HL-60/S4 (cell line): ENCODE results near the gene EEA1.

Experiments used
- in situ Hi-C: fragments of 300-500 bp; cut with MboI; formaldehyde crosslinking; loops from 2 replicates; pipeline ENCODE4 v1.14.3; 2022; ENCODE audit warnings: low sequenced_read_pairs

EEA1 gene

GRCh38 chr12:92898755-92899154 is 30.3 kb downstream of the EEA1 start:
- in situ Hi-C loops: no loop called here

DNA sequence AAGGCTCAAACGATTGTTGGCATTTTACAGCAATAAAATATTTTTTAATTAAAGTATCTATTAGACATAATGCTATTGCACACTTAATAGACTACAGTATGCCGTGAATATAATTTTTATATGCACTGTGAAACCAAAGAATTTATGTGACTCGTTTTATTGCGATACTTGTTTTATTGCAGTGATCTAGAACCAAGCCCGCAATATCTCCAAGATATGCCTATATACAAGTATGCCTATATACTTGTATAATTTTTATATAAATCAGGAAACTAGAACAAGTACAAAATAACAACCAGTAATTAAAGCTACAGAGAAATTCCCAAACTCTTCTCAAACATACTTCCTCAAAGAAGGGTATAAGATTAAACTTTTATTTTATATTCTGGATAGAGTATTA is 31.3 kb downstream of the EEA1 start:
- in situ Hi-C loops: no loop called here

DNA sequence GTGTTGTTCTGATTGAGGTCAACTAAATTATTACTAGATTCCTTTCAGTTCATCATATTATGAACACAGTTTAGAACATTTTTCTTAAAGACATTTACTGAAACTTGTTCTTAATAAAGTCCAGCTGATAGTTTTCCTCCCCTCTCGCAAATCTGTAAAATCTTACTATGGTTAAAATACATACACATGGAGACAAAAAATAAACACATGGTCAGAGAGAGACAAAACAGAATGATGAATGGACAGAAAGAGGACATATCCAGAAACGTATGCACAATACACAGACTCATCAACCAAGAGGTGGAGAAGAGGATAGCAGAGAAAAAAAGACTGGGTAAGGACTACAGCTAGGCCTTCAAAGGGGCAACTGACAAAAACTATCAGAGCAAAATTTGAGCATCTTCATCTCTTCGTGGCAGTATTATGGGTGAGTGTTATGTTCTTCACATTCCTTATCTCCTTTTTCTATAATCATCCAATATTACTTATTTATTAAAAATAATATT is 38.4 kb downstream of the EEA1 start:
- in situ Hi-C loops: no loop called here

- in situ Hi-C loops: no loop called here
Observed at GRCh38 chr12:92886131-92886530, 43.0 kb downstream of the EEA1 start.

GRCh38 chr12:92879698-92880322 is 49.3 kb downstream of the EEA1 start:
- in situ Hi-C loops: no loop called here

DNA sequence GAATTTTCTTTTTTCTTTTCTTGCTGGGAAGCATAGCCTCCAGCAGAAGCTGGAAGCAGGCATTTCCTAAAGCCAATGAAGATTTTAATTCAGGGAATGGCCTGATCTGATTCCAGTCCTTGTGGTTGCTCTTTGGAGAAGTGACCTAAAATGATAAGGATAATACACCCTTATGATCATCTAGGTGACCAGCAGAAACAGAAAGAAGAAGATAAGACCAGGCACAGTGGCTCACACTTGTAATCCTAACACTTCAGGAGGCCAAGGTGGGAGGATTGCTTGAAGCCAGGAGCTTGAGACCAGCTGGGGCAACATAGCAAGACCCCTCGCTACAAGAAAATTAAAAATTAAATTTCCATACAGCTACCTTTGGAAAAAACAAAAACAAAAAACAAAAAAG is 51.2 kb downstream of the EEA1 start:
- in situ Hi-C loops: no loop called here

DNA sequence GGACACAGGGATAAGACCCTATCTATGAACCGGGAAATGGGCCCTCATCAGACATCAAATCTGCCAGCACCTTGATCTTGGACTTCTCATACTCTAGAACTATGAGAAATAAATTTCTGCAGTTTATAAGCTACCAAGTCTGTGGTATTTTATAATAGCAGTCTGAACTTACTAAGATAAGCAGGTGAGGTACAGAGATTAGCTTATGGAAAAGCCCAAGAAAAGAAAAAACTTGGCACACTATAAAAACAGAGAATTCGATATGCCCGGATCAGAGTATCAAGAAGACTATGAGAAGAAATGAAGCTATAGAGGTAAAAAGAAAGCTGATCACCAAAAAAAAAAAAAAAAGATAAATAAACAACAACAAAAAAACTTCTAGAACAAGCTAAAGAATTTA is 52.6 kb downstream of the EEA1 start:
- in situ Hi-C loops: no loop called here

DNA sequence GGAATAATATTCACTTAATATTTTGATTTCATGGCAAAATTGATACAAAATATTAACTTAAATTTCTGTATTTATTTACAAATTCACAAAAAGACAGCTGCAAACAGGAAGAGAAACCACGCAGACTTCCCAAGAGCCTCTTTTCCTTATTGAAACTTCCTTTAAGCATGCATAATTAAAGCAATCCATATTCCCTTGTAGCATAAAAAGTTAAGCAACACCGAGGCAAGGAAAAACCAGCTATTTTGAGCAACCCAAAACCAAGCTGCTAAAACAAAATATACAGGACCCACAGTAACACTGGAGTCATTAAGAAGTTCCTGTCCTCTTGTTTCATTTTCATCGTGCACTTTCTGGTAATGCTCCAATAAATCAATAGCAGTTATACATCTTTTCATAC is 58.0 kb downstream of the EEA1 start:
- in situ Hi-C loops: no loop called here

- in situ Hi-C loops: no loop called here
Observed at GRCh38 chr12:92866418-92866817, 62.7 kb downstream of the EEA1 start.

DNA sequence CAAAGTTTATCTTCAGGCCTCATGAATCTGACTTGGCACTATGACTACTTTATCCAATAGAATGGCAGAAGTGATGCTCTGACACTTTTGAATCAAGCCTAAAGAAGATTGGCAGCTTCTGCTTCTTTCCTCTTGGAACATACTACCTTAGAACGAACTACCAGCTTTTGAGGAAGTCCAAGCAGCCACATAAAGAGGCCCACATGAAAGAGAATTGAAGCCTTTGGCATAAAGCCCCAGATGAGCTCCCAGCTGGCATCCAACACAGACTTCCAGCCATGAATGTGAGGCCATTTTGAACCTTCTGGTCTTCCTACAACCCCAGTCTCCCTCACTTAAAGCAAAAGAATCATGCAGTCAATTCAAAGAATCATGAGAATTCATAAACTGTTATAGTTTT is 65.8 kb downstream of the EEA1 start:
- in situ Hi-C loops: no loop called here

- in situ Hi-C loops: no loop called here
Observed at GRCh38 chr12:92861381-92861780, 67.7 kb downstream of the EEA1 start.

- in situ Hi-C loops: no loop called here
Observed at GRCh38 chr12:92860521-92860920, 68.6 kb downstream of the EEA1 start.

- in situ Hi-C loops: no loop called here
Observed at GRCh38 chr12:92859650-92860386, 69.3 kb downstream of the EEA1 start.

GRCh38 chr12:92857818-92858217 is 71.3 kb downstream of the EEA1 start:
- in situ Hi-C loops: no loop called here

DNA sequence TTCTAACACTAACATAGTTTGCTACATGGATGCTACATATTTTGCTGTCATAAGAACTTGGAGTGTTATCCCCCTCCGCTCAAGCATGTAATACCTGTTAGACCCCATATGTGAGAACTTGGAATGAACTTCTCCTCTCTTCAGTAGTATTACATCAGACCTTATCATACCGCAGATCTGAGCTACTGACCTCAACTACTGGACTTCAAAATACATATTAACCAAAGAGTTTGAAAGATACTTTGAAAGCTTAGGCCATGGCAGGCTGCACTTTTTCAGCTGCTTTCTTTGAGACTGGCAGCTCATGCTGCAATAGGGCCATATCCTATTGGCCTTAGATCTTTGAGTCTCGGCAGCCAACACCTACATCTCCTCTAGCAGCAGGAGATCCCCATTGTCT is 74.8 kb downstream of the EEA1 start:
- in situ Hi-C loops: no loop called here

DNA sequence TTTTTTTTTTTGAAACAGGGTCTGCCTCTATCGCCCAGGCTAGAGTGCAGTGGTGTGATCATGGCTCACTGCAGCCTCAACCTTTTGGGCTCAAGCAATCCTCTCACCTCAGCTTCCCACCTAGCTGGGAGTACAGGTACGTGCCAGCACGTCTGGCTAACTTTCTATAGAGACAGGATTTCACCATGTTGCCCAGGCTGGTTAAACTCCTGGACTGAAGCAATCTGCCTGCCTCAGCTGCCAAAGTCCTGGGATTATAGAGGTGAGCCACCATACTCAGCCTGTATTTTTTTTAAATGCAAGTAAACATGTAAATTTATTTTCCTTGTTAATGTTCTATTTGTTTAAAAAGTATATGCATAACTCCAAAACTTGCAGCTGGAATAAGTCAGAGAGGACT is 80.4 kb downstream of the EEA1 start:
- in situ Hi-C loops: no loop called here

DNA sequence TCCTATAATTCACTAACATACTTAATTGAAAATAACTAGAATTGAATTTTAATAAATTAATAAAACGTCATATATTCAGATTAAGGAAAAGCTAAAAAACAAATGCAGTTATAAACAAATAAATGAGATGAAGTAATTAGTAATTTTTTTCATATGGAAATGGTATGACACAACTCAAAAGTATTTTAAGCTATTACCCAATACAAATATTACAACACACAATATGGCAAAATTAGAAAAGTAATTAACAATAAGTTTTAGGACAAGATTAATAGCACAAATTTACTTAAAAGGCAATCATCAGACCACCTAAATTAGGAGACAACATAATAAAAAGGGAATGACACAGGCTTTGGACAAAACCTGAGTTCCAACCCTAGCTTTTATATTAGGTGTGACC is 81.7 kb downstream of the EEA1 start:
- in situ Hi-C loops: no loop called here

GRCh38 chr12:92845329-92845728 is 83.8 kb downstream of the EEA1 start:
- in situ Hi-C loops: no loop called here

DNA sequence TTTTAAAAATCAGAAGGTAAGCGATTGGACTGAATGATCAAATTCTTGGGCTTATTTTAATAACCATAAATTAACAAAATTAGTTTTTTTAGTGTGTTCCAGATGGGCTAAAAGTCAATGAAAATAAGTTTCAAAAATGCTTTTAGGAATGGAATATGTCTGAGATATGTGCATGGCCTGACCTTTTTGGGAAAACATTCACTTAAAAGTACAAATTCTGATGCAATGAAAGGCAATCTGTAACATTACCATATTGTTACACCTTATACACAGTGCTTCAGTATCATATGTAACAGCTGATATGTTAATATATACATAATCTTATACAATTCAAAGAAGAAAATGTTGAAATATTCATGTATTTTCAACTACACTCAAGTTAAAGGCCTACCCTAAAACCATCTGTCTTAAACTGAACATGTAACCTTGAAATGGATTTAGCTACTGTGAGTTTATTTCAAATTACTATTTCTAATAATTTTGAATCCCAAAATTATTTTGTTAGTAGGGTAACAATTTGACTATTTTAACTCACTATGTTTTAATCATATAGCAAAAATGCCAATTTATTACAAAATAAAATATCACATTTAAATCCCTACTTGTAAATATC is 84.8 kb downstream of the EEA1 start:
- in situ Hi-C loops: no loop called here

GRCh38 chr12:92829686-92830282 is 99.3 kb downstream of the EEA1 start:
- in situ Hi-C loops: no loop called here

DNA sequence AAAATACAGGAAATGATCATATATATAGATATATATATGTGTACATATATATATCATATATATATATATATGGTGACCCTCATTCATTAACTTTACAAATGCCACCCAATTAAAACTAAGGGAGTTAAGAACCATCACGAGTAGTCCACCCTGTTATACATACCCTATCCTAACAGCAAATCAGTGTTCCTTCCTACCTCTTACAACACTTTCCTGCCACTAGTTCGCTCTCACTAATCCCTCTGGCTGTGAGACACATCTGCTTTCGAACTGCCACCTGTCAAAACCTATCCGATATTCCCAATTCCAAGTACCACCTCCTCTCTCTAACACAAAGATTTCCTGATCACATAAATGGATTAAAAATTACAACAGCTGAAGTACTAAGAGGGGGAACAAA is 100.5 kb downstream of the EEA1 start:
- in situ Hi-C loops: no loop called here
